Measurements from ENCODE around the gene RASD2. TPM values are rescaled to one million over a fixed set of nuclear protein-coding genes. Genes with fewer than 3 reads are reported as not detected.

RASD2 gene
- total and polyA plus RNA-seq, 2 donors (not counting 1 experiment from before 2014, with no cell fraction given) = 0.07 TPM; not detected in 1

GRCh38 chr22:35533365-35534029 is 7.1 kb upstream of the RASD2 start:
- Histone ChIP-seq H3K36me3 (replicated peaks in 1 of 2; ENCODE audit: control extremely low read depth in 1 of 2, control insufficient read depth in 1 of 2, extremely low read depth in 1 of 2, insufficient read depth in 2 of 2, low read length in 1 of 2) (no peaks in the 10 kb centered on the region), H3K4me2 (replicated peaks; ENCODE audit: low read depth, low read length, poor library complexity, severe bottlenecking) (no peak overlapping the region), H3K9ac (ENCODE audit: low read length) (no peak overlapping the region), H4K20me1 (ENCODE audit: control insufficient read depth, insufficient read depth, low read length, poor library complexity, severe bottlenecking) (no peaks in the 10 kb centered on the region), H3K4me3 (ENCODE audit: control extremely low read depth in 1 of 5, extremely low read depth in 1 of 5, insufficient read depth in 1 of 5, low read depth in 2 of 5, low read length in 4 of 5) (no peak overlapping the region), H3K4me1 (ENCODE audit: control insufficient read depth in 2 of 2, insufficient read depth in 2 of 2, low read length in 2 of 2) (peaks cover 5 to 6% of the 10 kb centered on the region in 2 donors), H3K9me3 (ENCODE audit: control extremely low read depth in 1 of 3, control insufficient read depth in 2 of 3, insufficient read depth in 1 of 3, low read length in 2 of 3) (peaks cover 0 to 21% (median 6%) of the 10 kb centered on the region in 3 donors), H2AFZ (ENCODE audit: insufficient read depth, low read depth, low read length, poor library complexity, severe bottlenecking) (no peak overlapping the region), H3K27me3 (replicated peaks in 1 of 4; ENCODE audit: control extremely low read depth in 1 of 4, control insufficient read depth in 3 of 4, insufficient read depth in 4 of 4, low read length in 3 of 4) (peaks cover 0 to 20% (median 2%) of the 10 kb centered on the region in 4 experiments), H3K27ac (ENCODE audit: low read length in 2 of 2) (no peak overlapping the region), H3K79me2 (ENCODE audit: control insufficient read depth, insufficient read depth, low read length) (no peaks in the 10 kb centered on the region)
- Mint-ChIP-seq H3K27ac (no peak overlapping the region), H3K4me1 (peaks cover 5% of the 10 kb centered on the region), H3K4me3 (no peak overlapping the region), H3K9me3 (ENCODE audit: insufficient read depth) (no peaks in the 10 kb centered on the region), H3K27me3 (peaks cover 15% of the 10 kb centered on the region)
- ChIA-PET POLR2A (no interaction called here), CTCF (interaction anchor here (0.7 to 1.4 kb wide), 2 partner anchors 8 to 17 kb away, joined by 3 read pairs; no protein-coding TSS in a partner anchor)
- DNase-seq = no peak
- intact Hi-C loops (cut with micrococcal nuclease) = no loop called here
- 95% methylated on average over 6 of the region's 6 CpGs for WGBS (ENCODE audit: insufficient coverage)
- no peak for ATAC-seq (ENCODE audit: low read depth)
- no peak for TF ChIP-seq EZH2 (IDR thresholded peaks at IDR 0.05; ENCODE audit: borderline replicate concordance, insufficient read depth, low read depth, low read length, poor library complexity, severe bottlenecking)

DNA sequence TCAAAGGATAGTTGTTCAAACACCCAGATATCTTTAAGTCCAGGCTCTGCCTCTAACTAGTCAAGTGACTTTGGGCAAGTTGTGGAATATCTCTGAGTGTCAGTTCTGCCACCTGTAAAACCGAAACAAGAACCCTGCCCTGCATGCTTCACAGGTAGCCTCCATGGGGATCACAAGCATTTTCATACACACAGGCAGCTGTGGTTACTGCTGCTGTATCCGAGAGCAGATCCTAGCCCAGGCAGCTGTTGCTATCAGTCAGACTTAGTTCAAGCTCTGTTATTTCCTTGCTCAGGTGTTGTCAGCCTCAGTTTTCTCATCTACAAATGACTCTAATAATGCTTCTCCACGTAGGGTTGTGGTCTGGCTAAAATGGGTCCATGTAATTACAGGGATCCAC is 6.5 kb upstream of the RASD2 start:
- Mint-ChIP-seq H3K27me3 (peaks cover 20% of the 10 kb centered on the region), H3K4me3 (no peak overlapping the region), H3K27ac (no peak overlapping the region), H3K9me3 (ENCODE audit: insufficient read depth) (no peaks in the 10 kb centered on the region), H3K4me1 (peaks cover 5% of the 10 kb centered on the region)
- Histone ChIP-seq H3K4me2 (replicated peaks; ENCODE audit: low read depth, low read length, poor library complexity, severe bottlenecking) (no peak overlapping the region), H3K79me2 (ENCODE audit: control insufficient read depth, insufficient read depth, low read length) (no peaks in the 10 kb centered on the region), H3K27ac (ENCODE audit: low read length in 2 of 2) (no peak overlapping the region), H3K9me3 (ENCODE audit: control extremely low read depth in 1 of 3, control insufficient read depth in 2 of 3, insufficient read depth in 1 of 3, low read length in 2 of 3) (peaks cover 0 to 19% (median 3%) of the 10 kb centered on the region in 3 donors), H3K4me1 (ENCODE audit: control insufficient read depth in 2 of 2, insufficient read depth in 2 of 2, low read length in 2 of 2) (peaks cover 5 to 6% of the 10 kb centered on the region in 2 donors), H3K4me3 (ENCODE audit: control extremely low read depth in 1 of 5, extremely low read depth in 1 of 5, insufficient read depth in 1 of 5, low read depth in 2 of 5, low read length in 4 of 5) (no peak overlapping the region), H3K27me3 (replicated peaks in 1 of 4; ENCODE audit: control extremely low read depth in 1 of 4, control insufficient read depth in 3 of 4, insufficient read depth in 4 of 4, low read length in 3 of 4) (peaks cover 0 to 26% (median 4%) of the 10 kb centered on the region in 4 experiments), H3K36me3 (replicated peaks in 1 of 2; ENCODE audit: control extremely low read depth in 1 of 2, control insufficient read depth in 1 of 2, extremely low read depth in 1 of 2, insufficient read depth in 2 of 2, low read length in 1 of 2) (no peaks in the 10 kb centered on the region), H4K20me1 (ENCODE audit: control insufficient read depth, insufficient read depth, low read length, poor library complexity, severe bottlenecking) (no peaks in the 10 kb centered on the region), H3K9ac (ENCODE audit: low read length) (no peak overlapping the region), H2AFZ (ENCODE audit: insufficient read depth, low read depth, low read length, poor library complexity, severe bottlenecking) (no peak overlapping the region)
- ChIA-PET CTCF (no interaction called here), POLR2A (no interaction called here)
- DNase-seq (no peak), ATAC-seq (ENCODE audit: low read depth) (no peak)
- WGBS (ENCODE audit: insufficient coverage) = 83% methylated on average over 2 of the region's 3 CpGs
- intact Hi-C loops (cut with micrococcal nuclease) = no loop called here
- TF ChIP-seq, protein P1, sequence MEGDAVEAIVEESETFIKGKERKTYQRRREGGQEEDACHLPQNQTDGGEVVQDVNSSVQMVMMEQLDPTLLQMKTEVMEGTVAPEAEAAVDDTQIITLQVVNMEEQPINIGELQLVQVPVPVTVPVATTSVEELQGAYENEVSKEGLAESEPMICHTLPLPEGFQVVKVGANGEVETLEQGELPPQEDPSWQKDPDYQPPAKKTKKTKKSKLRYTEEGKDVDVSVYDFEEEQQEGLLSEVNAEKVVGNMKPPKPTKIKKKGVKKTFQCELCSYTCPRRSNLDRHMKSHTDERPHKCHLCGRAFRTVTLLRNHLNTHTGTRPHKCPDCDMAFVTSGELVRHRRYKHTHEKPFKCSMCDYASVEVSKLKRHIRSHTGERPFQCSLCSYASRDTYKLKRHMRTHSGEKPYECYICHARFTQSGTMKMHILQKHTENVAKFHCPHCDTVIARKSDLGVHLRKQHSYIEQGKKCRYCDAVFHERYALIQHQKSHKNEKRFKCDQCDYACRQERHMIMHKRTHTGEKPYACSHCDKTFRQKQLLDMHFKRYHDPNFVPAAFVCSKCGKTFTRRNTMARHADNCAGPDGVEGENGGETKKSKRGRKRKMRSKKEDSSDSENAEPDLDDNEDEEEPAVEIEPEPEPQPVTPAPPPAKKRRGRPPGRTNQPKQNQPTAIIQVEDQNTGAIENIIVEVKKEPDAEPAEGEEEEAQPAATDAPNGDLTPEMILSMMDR (IDR thresholded peaks at IDR 0.05) = no peak
- no peak for TF ChIP-seq EZH2 (IDR thresholded peaks at IDR 0.05; ENCODE audit: borderline replicate concordance, insufficient read depth, low read depth, low read length, poor library complexity, severe bottlenecking)

Measured in B cell (primary cell).